ENCODE data around the gene PCBP2. TPM values are rescaled to one million over a fixed set of nuclear protein-coding genes. Genes with fewer than 3 reads are reported as not detected.
"Not testable (repeated sequence)": the region's sequence is repeated elsewhere in the genome, so short reads cannot be mapped to it uniquely, and the experiment has no call there.

PCBP2 gene
- total and polyA plus RNA-seq, 2 donors (not counting 1 experiment from before 2014, with no cell fraction given): 271 to 315 TPM

- not testable (repeated sequence) for H3K9me3 ChIP-seq (ENCODE audit: control insufficient read depth, insufficient read depth, low read depth, low read length); DNase-seq (ENCODE audit: low read depth in 2 of 2); H3K4me2 ChIP-seq (ENCODE audit: extremely low read depth, insufficient read depth, low read length)
Measured at GRCh38 chr12:53417291-53417816, 34.5 kb upstream of the PCBP2 start.

GRCh38 chr12:53418221-53418620 is 33.7 kb upstream of the PCBP2 start:
- Histone ChIP-seq H3K27me3 (ENCODE audit: control insufficient read depth, insufficient read depth, low read length) (no peaks in the 10 kb centered on the region), H3K9me3 (ENCODE audit: control insufficient read depth, insufficient read depth, low read depth, low read length) (no peaks in the 10 kb centered on the region), H3K27ac (ENCODE audit: insufficient read depth, low read length) (no peak overlapping the region), H3K79me2 (ENCODE audit: control insufficient read depth, insufficient read depth, low read length) (no peaks in the 10 kb centered on the region), H2AFZ (ENCODE audit: low read length) (no peak overlapping the region), H3K9ac (ENCODE audit: insufficient read depth, low read length) (no peak overlapping the region), H3K36me3 (ENCODE audit: control insufficient read depth, insufficient read depth, low read length) (no peaks in the 10 kb centered on the region), H3K4me2 (ENCODE audit: extremely low read depth, insufficient read depth, low read length) (no peak overlapping the region), H3K4me1 (ENCODE audit: control insufficient read depth, extremely low read depth, insufficient read depth, low read length) (no peaks in the 10 kb centered on the region), H3K4me3 (replicated peaks in 1 of 4; ENCODE audit: control extremely low read depth in 1 of 4, insufficient read depth in 1 of 4, low read depth in 3 of 4, low read length in 4 of 4) (no peak overlapping the region), H4K20me1 (ENCODE audit: control insufficient read depth, extremely low read depth, insufficient read depth, low read length) (no peaks in the 10 kb centered on the region)
- DNase-seq (ENCODE audit: low read depth in 2 of 2): no peak
- TF ChIP-seq CTCF (conservative IDR thresholded peaks at IDR 0.05 in 1 of 2, IDR thresholded peaks at IDR 0.05 in 1 of 2; ENCODE audit: low read depth in 1 of 2, low read length in 2 of 2) (no peak), EZH2 (IDR thresholded peaks at IDR 0.05; ENCODE audit: low read length, missing control alignments) (no peak)

More at GRCh38 chr12:53417291-53417816, 34.5 kb upstream of the PCBP2 start:
- H3K4me1 ChIP-seq (ENCODE audit: control insufficient read depth, extremely low read depth, insufficient read depth, low read length); H3K79me2 ChIP-seq (ENCODE audit: control insufficient read depth, insufficient read depth, low read length); H3K4me3 ChIP-seq (replicated peaks in 1 of 4; ENCODE audit: control extremely low read depth in 1 of 4, insufficient read depth in 1 of 4, low read depth in 3 of 4, low read length in 4 of 4); H3K27ac ChIP-seq (ENCODE audit: insufficient read depth, low read length); H4K20me1 ChIP-seq (ENCODE audit: control insufficient read depth, extremely low read depth, insufficient read depth, low read length); H3K27me3 ChIP-seq (ENCODE audit: control insufficient read depth, insufficient read depth, low read length); H3K36me3 ChIP-seq (ENCODE audit: control insufficient read depth, insufficient read depth, low read length); H3K9ac ChIP-seq (ENCODE audit: insufficient read depth, low read length); H2AFZ ChIP-seq (ENCODE audit: low read length): not testable (repeated sequence)

- Histone ChIP-seq H3K9ac (ENCODE audit: insufficient read depth, low read length) (no peak overlapping the region), H3K36me3 (ENCODE audit: control insufficient read depth, insufficient read depth, low read length) (no peaks in the 10 kb centered on the region), H3K4me2 (ENCODE audit: extremely low read depth, insufficient read depth, low read length) (no peak overlapping the region), H2AFZ (ENCODE audit: low read length) (no peak overlapping the region), H3K27me3 (ENCODE audit: control insufficient read depth, insufficient read depth, low read length) (no peaks in the 10 kb centered on the region), H4K20me1 (ENCODE audit: control insufficient read depth, extremely low read depth, insufficient read depth, low read length) (no peaks in the 10 kb centered on the region), H3K4me3 (replicated peaks in 1 of 4; ENCODE audit: control extremely low read depth in 1 of 4, insufficient read depth in 1 of 4, low read depth in 3 of 4, low read length in 4 of 4) (no peak overlapping the region), H3K27ac (ENCODE audit: insufficient read depth, low read length) (no peak overlapping the region), H3K9me3 (ENCODE audit: control insufficient read depth, insufficient read depth, low read depth, low read length) (no peaks in the 10 kb centered on the region), H3K79me2 (ENCODE audit: control insufficient read depth, insufficient read depth, low read length) (no peaks in the 10 kb centered on the region), H3K4me1 (ENCODE audit: control insufficient read depth, extremely low read depth, insufficient read depth, low read length) (no peaks in the 10 kb centered on the region)
- TF ChIP-seq EZH2 (IDR thresholded peaks at IDR 0.05; ENCODE audit: low read length, missing control alignments) (no peak), CTCF (conservative IDR thresholded peaks at IDR 0.05 in 1 of 2, IDR thresholded peaks at IDR 0.05 in 1 of 2; ENCODE audit: low read depth in 1 of 2, low read length in 2 of 2) (no peak)
- no peak for DNase-seq (ENCODE audit: low read depth in 2 of 2)
Measured at GRCh38 chr12:53419756-53420155, 32.1 kb upstream of the PCBP2 start.

GRCh38 chr12:53422247-53422646 is 29.7 kb upstream of the PCBP2 start:
- H3K4me1 ChIP-seq (ENCODE audit: control insufficient read depth, extremely low read depth, insufficient read depth, low read length); H3K9ac ChIP-seq (ENCODE audit: insufficient read depth, low read length); H3K4me3 ChIP-seq (replicated peaks in 1 of 4; ENCODE audit: control extremely low read depth in 1 of 4, insufficient read depth in 1 of 4, low read depth in 3 of 4, low read length in 4 of 4); H3K27me3 ChIP-seq (ENCODE audit: control insufficient read depth, insufficient read depth, low read length); H2AFZ ChIP-seq (ENCODE audit: low read length); H4K20me1 ChIP-seq (ENCODE audit: control insufficient read depth, extremely low read depth, insufficient read depth, low read length); H3K4me2 ChIP-seq (ENCODE audit: extremely low read depth, insufficient read depth, low read length); H3K9me3 ChIP-seq (ENCODE audit: control insufficient read depth, insufficient read depth, low read depth, low read length); H3K27ac ChIP-seq (ENCODE audit: insufficient read depth, low read length); H3K36me3 ChIP-seq (ENCODE audit: control insufficient read depth, insufficient read depth, low read length); H3K79me2 ChIP-seq (ENCODE audit: control insufficient read depth, insufficient read depth, low read length); DNase-seq (ENCODE audit: low read depth in 2 of 2): not testable (repeated sequence)
